ENCODE results near the gene CEP72.

CEP72 gene

GRCh38 chr5:636951-637350 lies 24.8 kb downstream of the CEP72 start:
- no peak overlapping the region for H3K4me2 ChIP-seq (ENCODE audit: insufficient read depth, low read length)
- DNase-seq (no peak), ATAC-seq (ENCODE audit: insufficient read depth, low read depth) (no peak)
- no peaks in the 10 kb centered on the region for H3K4me1 ChIP-seq (ENCODE audit: insufficient read depth, low read length)
- no peak overlapping the region for H3K27ac ChIP-seq (ENCODE audit: low read length)
- H3K9me3 ChIP-seq (ENCODE audit: insufficient read depth, low read length, severe bottlenecking) = no peaks in the 10 kb centered on the region
- H3K4me3 ChIP-seq (ENCODE audit: low read depth in 1 of 2, low read length in 2 of 2) = no peak overlapping the region
- no peak overlapping the region for H3K9ac ChIP-seq (ENCODE audit: low read depth, low read length)
- H3K36me3 ChIP-seq (ENCODE audit: insufficient read depth, low read length) = peaks cover 83% of the 10 kb centered on the region
- TF ChIP-seq CTCF (IDR thresholded peaks at IDR 0.05; ENCODE audit: borderline replicate concordance, extremely low read depth, low read length, poor library complexity, severe bottlenecking) (no peak), EZH2 (IDR thresholded peaks at IDR 0.05; ENCODE audit: borderline replicate concordance, low read depth, low read length, severe bottlenecking) (no peak)
- no peaks in the 10 kb centered on the region for H3K27me3 ChIP-seq (ENCODE audit: insufficient read depth, low read length, poor library complexity)
- no peaks in the 10 kb centered on the region for H3K79me2 ChIP-seq (ENCODE audit: insufficient read depth, low read length)
- peaks cover 40% of the 10 kb centered on the region for H4K20me1 ChIP-seq (ENCODE audit: insufficient read depth, low read length)
- no peak overlapping the region for H2AFZ ChIP-seq (ENCODE audit: low read depth, low read length)

GRCh38 chr5:637581-638450 lies 25.7 kb downstream of the CEP72 start:
- H3K9me3 ChIP-seq (ENCODE audit: insufficient read depth, low read length, severe bottlenecking) = no peaks in the 10 kb centered on the region
- no peak overlapping the region for H3K4me2 ChIP-seq (ENCODE audit: insufficient read depth, low read length)
- H3K79me2 ChIP-seq (ENCODE audit: insufficient read depth, low read length) = no peaks in the 10 kb centered on the region
- DNase-seq = no peak
- no peak overlapping the region for H3K9ac ChIP-seq (ENCODE audit: low read depth, low read length)
- H3K27me3 ChIP-seq (ENCODE audit: insufficient read depth, low read length, poor library complexity) = no peaks in the 10 kb centered on the region
- no peak for TF ChIP-seq CTCF (IDR thresholded peaks at IDR 0.05; ENCODE audit: borderline replicate concordance, extremely low read depth, low read length, poor library complexity, severe bottlenecking)
- TF ChIP-seq EZH2 (IDR thresholded peaks at IDR 0.05; ENCODE audit: borderline replicate concordance, low read depth, low read length, severe bottlenecking) = no peak
- peaks cover 91% of the 10 kb centered on the region for H3K36me3 ChIP-seq (ENCODE audit: insufficient read depth, low read length)
- no peak overlapping the region for H3K27ac ChIP-seq (ENCODE audit: low read length)
- peaks cover 40% of the 10 kb centered on the region for H4K20me1 ChIP-seq (ENCODE audit: insufficient read depth, low read length)
- no peak overlapping the region for H3K4me3 ChIP-seq (ENCODE audit: low read depth in 1 of 2, low read length in 2 of 2)
- no peak overlapping the region for H2AFZ ChIP-seq (ENCODE audit: low read depth, low read length)
- ATAC-seq (ENCODE audit: insufficient read depth, low read depth) = no peak
- no peaks in the 10 kb centered on the region for H3K4me1 ChIP-seq (ENCODE audit: insufficient read depth, low read length)

- ATAC-seq (ENCODE audit: insufficient read depth, low read depth) (no peak), DNase-seq (no peak)
- Histone ChIP-seq H3K79me2 (ENCODE audit: insufficient read depth, low read length) (no peaks in the 10 kb centered on the region), H3K9me3 (ENCODE audit: insufficient read depth, low read length, severe bottlenecking) (no peaks in the 10 kb centered on the region), H3K27ac (ENCODE audit: low read length) (no peak overlapping the region), H4K20me1 (ENCODE audit: insufficient read depth, low read length) (peaks cover 34% of the 10 kb centered on the region), H2AFZ (ENCODE audit: low read depth, low read length) (no peak overlapping the region), H3K9ac (ENCODE audit: low read depth, low read length) (no peak overlapping the region), H3K4me1 (ENCODE audit: insufficient read depth, low read length) (no peaks in the 10 kb centered on the region), H3K27me3 (ENCODE audit: insufficient read depth, low read length, poor library complexity) (no peaks in the 10 kb centered on the region), H3K4me3 (ENCODE audit: low read depth in 1 of 2, low read length in 2 of 2) (no peak overlapping the region), H3K36me3 (ENCODE audit: insufficient read depth, low read length) (peaks cover 96% of the 10 kb centered on the region), H3K4me2 (ENCODE audit: insufficient read depth, low read length) (no peak overlapping the region)
- no peak for TF ChIP-seq CTCF (IDR thresholded peaks at IDR 0.05; ENCODE audit: borderline replicate concordance, extremely low read depth, low read length, poor library complexity, severe bottlenecking)
- no peak for TF ChIP-seq EZH2 (IDR thresholded peaks at IDR 0.05; ENCODE audit: borderline replicate concordance, low read depth, low read length, severe bottlenecking)
These were observed 26.5 kb downstream of the CEP72 start for GRCh38 chr5:638501-639252.
